VCaP (cell line): ENCODE results near the gene IRAK1BP1.
"Not testable (repeated sequence)": the region's sequence is repeated elsewhere in the genome, so short reads cannot be mapped to it uniquely, and the experiment has no call there.

ENCODE experiments used
- H3K27ac ChIP-seq: fragments of 450-650 bp; 2 replicates; pipeline ENCODE4 v1.5.1; 2017
- CTCF ChIP-seq: fragments of 450-650 bp; conservative IDR thresholded peaks from 2 replicates; pipeline ENCODE4 v1.5.1; 2017; ENCODE audit warnings: mild to moderate bottlenecking, moderate library complexity

IRAK1BP1 gene

GRCh38 chr6:78861509-78861908, 5.8 kb upstream of the IRAK1BP1 start:
- TF ChIP-seq CTCF: peak; percentile 57

GRCh38 chr6:78863576-78863975, 3.8 kb upstream of the IRAK1BP1 start:
- H3K27ac ChIP-seq: no peak overlapping the region
- no peak for TF ChIP-seq CTCF

More at GRCh38 chr6:78861509-78861908, 5.8 kb upstream of the IRAK1BP1 start:
- no peak overlapping the region; the same call in 1 of the 2 replicates for H3K27ac ChIP-seq

- TF ChIP-seq CTCF: no peak
- no peak overlapping the region for H3K27ac ChIP-seq
Observed at GRCh38 chr6:78864957-78865356, 2.4 kb upstream of the IRAK1BP1 start.

GRCh38 chr6:78867020-78867369, 356 bp upstream of the IRAK1BP1 start:
- peak overlapping the region; percentile 84 for H3K27ac ChIP-seq

GRCh38 chr6:78868116-78868515, 765 bp downstream of the IRAK1BP1 start:
- peak overlapping the region; percentile 84 for H3K27ac ChIP-seq
- 0 out of 2 replicates have a peak, but pooled peaks have one; percentile 2 for TF ChIP-seq CTCF

More at GRCh38 chr6:78867020-78867369, 356 bp upstream of the IRAK1BP1 start:
- TF ChIP-seq CTCF: no peak

GRCh38 chr6:78875505-78875904, 8.2 kb downstream of the IRAK1BP1 start:
- H3K27ac ChIP-seq: no peak overlapping the region
- TF ChIP-seq CTCF: no peak

- no peak for TF ChIP-seq CTCF
- H3K27ac ChIP-seq: no peak overlapping the region
Observed at GRCh38 chr6:78883651-78884050, 16.3 kb downstream of the IRAK1BP1 start.

- not testable (repeated sequence) for H3K27ac ChIP-seq
Observed at GRCh38 chr6:78889901-78890300, 22.6 kb downstream of the IRAK1BP1 start.
